ENCODE data around the gene RUSC1. TPM values are rescaled to one million over a fixed set of nuclear protein-coding genes. Genes with fewer than 3 reads are reported as not detected.

The RUSC1 gene
- polyA plus RNA-seq, 1 of the 3 experiments (the other 2 are of a cell fraction), result 49.9 TPM

DNA sequence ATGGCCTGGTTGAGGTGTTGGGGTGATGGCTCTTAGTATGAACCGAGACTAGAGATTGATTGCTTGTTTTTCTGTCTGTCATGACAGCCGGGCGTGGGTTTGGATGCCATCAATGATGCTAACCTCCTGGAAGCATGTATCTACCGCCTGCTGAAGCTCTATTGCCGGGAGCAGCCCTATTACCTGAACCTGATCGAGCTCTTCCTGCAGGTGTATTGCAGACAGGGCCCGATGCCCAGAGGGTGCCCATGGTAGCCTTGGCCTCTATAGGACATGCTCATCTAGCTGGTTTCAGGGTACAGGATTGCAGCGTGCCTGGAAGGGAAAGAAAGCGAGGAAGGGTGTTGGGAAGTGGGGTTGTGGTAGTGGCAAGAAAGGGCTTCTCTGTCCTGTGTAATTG is 2.6 kb upstream of the RUSC1 start:
- Histone ChIP-seq H3K9me2 (no peaks in the 10 kb centered on the region), H3K4me3 (ENCODE audit: low read depth in 2 of 2, low read length in 1 of 2) (no peak overlapping the region), H3K4me2 (no peak overlapping the region), H2AFZ (ENCODE audit: low read depth) (no peak overlapping the region), H3K27me3 (ENCODE audit: insufficient read depth) (no peaks in the 10 kb centered on the region), H3K36me3 (replicated peaks in 1 of 2; ENCODE audit: control insufficient read depth in 1 of 2, insufficient read depth in 2 of 2, low read length in 1 of 2) (peaks cover 12 to 14% of the 10 kb centered on the region in 2 experiments), H3K9me3 (no peaks in the 10 kb centered on the region), H3F3A (replicated peaks; ENCODE audit: insufficient read depth) (peaks cover 28% of the 10 kb centered on the region), H4K20me1 (ENCODE audit: insufficient read depth) (no peaks in the 10 kb centered on the region), H3K9ac (no peak overlapping the region), H3K4me1 (ENCODE audit: control insufficient read depth in 1 of 2, insufficient read depth in 2 of 2, low read depth in 1 of 2, low read length in 1 of 2) (peaks cover 12 to 24% of the 10 kb centered on the region in 2 experiments), H3K79me2 (ENCODE audit: insufficient read depth) (peaks cover 18% of the 10 kb centered on the region; the same call in 1 of the 2 replicates), H3K27ac (ENCODE audit: low read depth in 2 of 2, low read length in 1 of 2) (no peak overlapping the region)
- 99% methylated on average over 9 of the region's 9 CpGs for WGBS (ENCODE audit: low lambda C conversion rate)
- ChIA-PET CTCF (interaction anchor here (0.7 to 1.8 kb wide), 2 partner anchors 63 to 68 kb away, joined by 3 to 6 read pairs; no protein-coding TSS in a partner anchor), POLR2A (no interaction called here)
- no peak for DNase-seq
- TF ChIP-seq JUND (IDR thresholded peaks at IDR 0.05) (no peak), YY1 (IDR thresholded peaks at IDR 0.05; ENCODE audit: low read depth) (no peak), MEF2A (IDR thresholded peaks at IDR 0.05; ENCODE audit: borderline replicate concordance, low read depth) (no peak), USF1 (IDR thresholded peaks at IDR 0.05; ENCODE audit: borderline replicate concordance, low read depth) (no peak), RFX5 (IDR thresholded peaks at IDR 0.05; ENCODE audit: low read length) (no peak)

- H4K20me1 ChIP-seq (ENCODE audit: insufficient read depth), result no peaks in the 10 kb centered on the region
- no peak overlapping the region for H3K9ac ChIP-seq
- no peaks in the 10 kb centered on the region for H3K9me3 ChIP-seq
- H3K4me1 ChIP-seq (ENCODE audit: control insufficient read depth in 1 of 2, insufficient read depth in 2 of 2, low read depth in 1 of 2, low read length in 1 of 2), result peaks cover 12 to 25% of the 10 kb centered on the region in 2 experiments
- ChIA-PET CTCF (interaction anchor here (1.3 to 11.6 kb wide), 3 partner anchors 12 to 185 kb away, joined by 6 to 184 read pairs (median 7); partner anchors contain the start of gene ENTREP3), POLR2A (interaction anchor here (2.0 kb wide), 1 partner anchor 10 kb away, joined by 7 read pairs; no protein-coding TSS in a partner anchor)
- no peak overlapping the region for H3K4me2 ChIP-seq
- H3K9me2 ChIP-seq, result no peaks in the 10 kb centered on the region
- no peak overlapping the region for H3K4me3 ChIP-seq (ENCODE audit: low read depth in 2 of 2, low read length in 1 of 2)
- DNase-seq, result no peak
- H2AFZ ChIP-seq (ENCODE audit: low read depth), result no peak overlapping the region
- WGBS (ENCODE audit: low lambda C conversion rate), result 96% methylated on average over 4 of the region's 5 CpGs
- no peaks in the 10 kb centered on the region for H3K27me3 ChIP-seq (ENCODE audit: insufficient read depth)
- no peak overlapping the region for H3K27ac ChIP-seq (ENCODE audit: low read depth in 2 of 2, low read length in 1 of 2)
- peaks cover 28% of the 10 kb centered on the region for H3F3A ChIP-seq (replicated peaks; ENCODE audit: insufficient read depth)
- peaks cover 5 to 10% of the 10 kb centered on the region in 2 experiments for H3K36me3 ChIP-seq (replicated peaks in 1 of 2; ENCODE audit: control insufficient read depth in 1 of 2, insufficient read depth in 2 of 2, low read length in 1 of 2)
- H3K79me2 ChIP-seq (ENCODE audit: insufficient read depth), result peaks cover 18% of the 10 kb centered on the region; the same call in 1 of the 2 replicates
- TF ChIP-seq USF2 (IDR thresholded peaks at IDR 0.05; ENCODE audit: borderline replicate concordance, low read depth, low read length), result no peak
- TF ChIP-seq, protein P1, sequence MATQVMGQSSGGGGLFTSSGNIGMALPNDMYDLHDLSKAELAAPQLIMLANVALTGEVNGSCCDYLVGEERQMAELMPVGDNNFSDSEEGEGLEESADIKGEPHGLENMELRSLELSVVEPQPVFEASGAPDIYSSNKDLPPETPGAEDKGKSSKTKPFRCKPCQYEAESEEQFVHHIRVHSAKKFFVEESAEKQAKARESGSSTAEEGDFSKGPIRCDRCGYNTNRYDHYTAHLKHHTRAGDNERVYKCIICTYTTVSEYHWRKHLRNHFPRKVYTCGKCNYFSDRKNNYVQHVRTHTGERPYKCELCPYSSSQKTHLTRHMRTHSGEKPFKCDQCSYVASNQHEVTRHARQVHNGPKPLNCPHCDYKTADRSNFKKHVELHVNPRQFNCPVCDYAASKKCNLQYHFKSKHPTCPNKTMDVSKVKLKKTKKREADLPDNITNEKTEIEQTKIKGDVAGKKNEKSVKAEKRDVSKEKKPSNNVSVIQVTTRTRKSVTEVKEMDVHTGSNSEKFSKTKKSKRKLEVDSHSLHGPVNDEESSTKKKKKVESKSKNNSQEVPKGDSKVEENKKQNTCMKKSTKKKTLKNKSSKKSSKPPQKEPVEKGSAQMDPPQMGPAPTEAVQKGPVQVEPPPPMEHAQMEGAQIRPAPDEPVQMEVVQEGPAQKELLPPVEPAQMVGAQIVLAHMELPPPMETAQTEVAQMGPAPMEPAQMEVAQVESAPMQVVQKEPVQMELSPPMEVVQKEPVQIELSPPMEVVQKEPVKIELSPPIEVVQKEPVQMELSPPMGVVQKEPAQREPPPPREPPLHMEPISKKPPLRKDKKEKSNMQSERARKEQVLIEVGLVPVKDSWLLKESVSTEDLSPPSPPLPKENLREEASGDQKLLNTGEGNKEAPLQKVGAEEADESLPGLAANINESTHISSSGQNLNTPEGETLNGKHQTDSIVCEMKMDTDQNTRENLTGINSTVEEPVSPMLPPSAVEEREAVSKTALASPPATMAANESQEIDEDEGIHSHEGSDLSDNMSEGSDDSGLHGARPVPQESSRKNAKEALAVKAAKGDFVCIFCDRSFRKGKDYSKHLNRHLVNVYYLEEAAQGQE (IDR thresholded peaks at IDR 0.05; ENCODE audit: low read depth, low read length), result no peak
- no peak for TF ChIP-seq TAF1 (IDR thresholded peaks at IDR 0.05; ENCODE audit: borderline replicate concordance, low read depth, low read length)
- no peak for TF ChIP-seq FOXM1 (IDR thresholded peaks at IDR 0.05; ENCODE audit: low read depth)
- TF ChIP-seq NRF1 (IDR thresholded peaks at IDR 0.05; ENCODE audit: low read depth, low read length), result no peak
- TF ChIP-seq, protein P2, sequence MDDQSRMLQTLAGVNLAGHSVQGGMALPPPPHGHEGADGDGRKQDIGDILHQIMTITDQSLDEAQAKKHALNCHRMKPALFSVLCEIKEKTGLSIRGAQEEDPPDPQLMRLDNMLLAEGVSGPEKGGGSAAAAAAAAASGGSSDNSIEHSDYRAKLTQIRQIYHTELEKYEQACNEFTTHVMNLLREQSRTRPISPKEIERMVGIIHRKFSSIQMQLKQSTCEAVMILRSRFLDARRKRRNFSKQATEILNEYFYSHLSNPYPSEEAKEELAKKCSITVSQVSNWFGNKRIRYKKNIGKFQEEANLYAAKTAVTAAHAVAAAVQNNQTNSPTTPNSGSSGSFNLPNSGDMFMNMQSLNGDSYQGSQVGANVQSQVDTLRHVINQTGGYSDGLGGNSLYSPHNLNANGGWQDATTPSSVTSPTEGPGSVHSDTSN (IDR thresholded peaks at IDR 0.05), result no peak
- no peak for TF ChIP-seq ELF1 (IDR thresholded peaks at IDR 0.05)
- TF ChIP-seq CHD2 (IDR thresholded peaks at IDR 0.05; ENCODE audit: low read length, partially characterized antibody), result no peak
- no peak for TF ChIP-seq IRF3 (IDR thresholded peaks at IDR 0.05; ENCODE audit: low read depth, low read length)
- TF ChIP-seq FOSL2 (IDR thresholded peaks at IDR 0.05; ENCODE audit: borderline replicate concordance, low read depth), result no peak
- no peak for TF ChIP-seq USF1 (IDR thresholded peaks at IDR 0.05; ENCODE audit: borderline replicate concordance, low read depth)
- TF ChIP-seq, protein P3, sequence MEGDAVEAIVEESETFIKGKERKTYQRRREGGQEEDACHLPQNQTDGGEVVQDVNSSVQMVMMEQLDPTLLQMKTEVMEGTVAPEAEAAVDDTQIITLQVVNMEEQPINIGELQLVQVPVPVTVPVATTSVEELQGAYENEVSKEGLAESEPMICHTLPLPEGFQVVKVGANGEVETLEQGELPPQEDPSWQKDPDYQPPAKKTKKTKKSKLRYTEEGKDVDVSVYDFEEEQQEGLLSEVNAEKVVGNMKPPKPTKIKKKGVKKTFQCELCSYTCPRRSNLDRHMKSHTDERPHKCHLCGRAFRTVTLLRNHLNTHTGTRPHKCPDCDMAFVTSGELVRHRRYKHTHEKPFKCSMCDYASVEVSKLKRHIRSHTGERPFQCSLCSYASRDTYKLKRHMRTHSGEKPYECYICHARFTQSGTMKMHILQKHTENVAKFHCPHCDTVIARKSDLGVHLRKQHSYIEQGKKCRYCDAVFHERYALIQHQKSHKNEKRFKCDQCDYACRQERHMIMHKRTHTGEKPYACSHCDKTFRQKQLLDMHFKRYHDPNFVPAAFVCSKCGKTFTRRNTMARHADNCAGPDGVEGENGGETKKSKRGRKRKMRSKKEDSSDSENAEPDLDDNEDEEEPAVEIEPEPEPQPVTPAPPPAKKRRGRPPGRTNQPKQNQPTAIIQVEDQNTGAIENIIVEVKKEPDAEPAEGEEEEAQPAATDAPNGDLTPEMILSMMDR (IDR thresholded peaks at IDR 0.05), result no peak
- no peak for TF ChIP-seq TCF12 (IDR thresholded peaks at IDR 0.05)
Observed at GRCh38 chr1:155319536-155319935, 1.2 kb upstream of the RUSC1 start.

Data from SK-N-SH (cell line).